MV-4-11 (cell line): ENCODE measurements around the gene SIX2.

ENCODE experiments used
- DNase-seq: peaks from one replicate; lab custom pipeline; 2025; lab: John Stamatoyannopoulos, UW

The SIX2 gene

GRCh38 chr2:45001869-45002385 is 7.3 kb downstream of the SIX2 start:
- DNase-seq: no peak

- no peak for DNase-seq
These were observed 8.1 kb downstream of the SIX2 start for GRCh38 chr2:45000921-45001868.

- DNase-seq: no peak
These were observed 8.8 kb downstream of the SIX2 start for GRCh38 chr2:45000341-45000901.

GRCh38 chr2:44999540-44999939 is 9.7 kb downstream of the SIX2 start:
- no peak for DNase-seq

GRCh38 chr2:44997963-44998362 is 11.3 kb downstream of the SIX2 start:
- no peak for DNase-seq

GRCh38 chr2:44996356-44996755 is 12.9 kb downstream of the SIX2 start:
- DNase-seq: no peak

GRCh38 chr2:44994377-44994776 is 14.9 kb downstream of the SIX2 start:
- DNase-seq: no peak

GRCh38 chr2:44989176-44989575 is 20.1 kb downstream of the SIX2 start:
- DNase-seq: no peak

- DNase-seq: no peak
These were observed 25.2 kb downstream of the SIX2 start for GRCh38 chr2:44983836-44984604.

- DNase-seq: peak; percentile 30
These were observed 27.5 kb downstream of the SIX2 start for GRCh38 chr2:44981714-44982108.

GRCh38 chr2:44980751-44981713 is 28.2 kb downstream of the SIX2 start:
- no peak for DNase-seq

GRCh38 chr2:44979581-44979980 is 29.7 kb downstream of the SIX2 start:
- DNase-seq: no peak

- no peak for DNase-seq
These were observed 33.4 kb downstream of the SIX2 start for GRCh38 chr2:44975571-44976450.

GRCh38 chr2:44974064-44974715 is 35.1 kb downstream of the SIX2 start:
- peak; percentile 28 for DNase-seq

- DNase-seq: no peak
These were observed 36.3 kb downstream of the SIX2 start for GRCh38 chr2:44972771-44973535.

GRCh38 chr2:44970846-44971450 is 38.3 kb downstream of the SIX2 start:
- no peak for DNase-seq

- DNase-seq: no peak
These were observed 39.3 kb downstream of the SIX2 start for GRCh38 chr2:44969936-44970335.

GRCh38 chr2:44967727-44968432 is 41.4 kb downstream of the SIX2 start:
- DNase-seq: no peak
